HCT116 (cell line): ENCODE data around the gene MCUR1.
A peak's percentile ranks its signal among the peaks of the same experiment; 100 is the strongest.

ENCODE experiments used
- CEBPB ChIP-seq: IDR thresholded peaks from 2 replicates; pipeline ENCODE4 v1.6.1; 2012; ENCODE audit warnings: low read depth
- CTCF ChIP-seq, 3 experiments: fragments of 200-600 bp in 1 of 3; sonication (generic) in 1 of 3; IDR thresholded peaks in 2 of 3; conservative IDR thresholded peaks in 1 of 3; 2 replicates each; pipeline ENCODE4 v1.5.1; 2012 to 2017; ENCODE audit warnings: low read depth in 2 of 3, low read length in 2 of 3, antibody characterized with exemption in 1 of 3, borderline replicate concordance in 1 of 3, control low read depth in 1 of 3, mild to moderate bottlenecking in 1 of 3, mixed read lengths in 1 of 3, mixed run types in 1 of 3, moderate library complexity in 1 of 3; ENCODE audit not compliant: insufficient read depth in 1 of 3
- EGR1 ChIP-seq: IDR thresholded peaks from 2 replicates; pipeline ENCODE4 v1.6.1; 2012; ENCODE audit warnings: low read depth
- EZH2 ChIP-seq: fragments of 200-600 bp; sonication (generic); IDR thresholded peaks from 2 replicates; pipeline ENCODE4 v1.6.1; 2017; ENCODE audit warnings: antibody characterized with exemption, mixed run types
- EZH2phosphoT487 ChIP-seq: fragments of 200-600 bp; IDR thresholded peaks from 2 replicates; pipeline ENCODE4 v1.6.1; 2018; ENCODE audit warnings: antibody characterized with exemption, borderline replicate concordance
- POLR2A ChIP-seq: IDR thresholded peaks from 2 replicates; pipeline ENCODE4 v1.7.0; 2011; ENCODE audit warnings: borderline replicate concordance; ENCODE audit not compliant: insufficient read depth, insufficient read length; ENCODE audit errors: extremely low read depth
- POLR2AphosphoS5 ChIP-seq: IDR thresholded peaks from 2 replicates; pipeline ENCODE4 v1.6.1; 2011; ENCODE audit warnings: mild to moderate bottlenecking, low read depth, low read length, moderate library complexity
- RAD21 ChIP-seq: IDR thresholded peaks from 2 replicates; pipeline ENCODE4 v1.6.1; 2012; ENCODE audit warnings: low read depth, mild to moderate bottlenecking
- SIN3A ChIP-seq: IDR thresholded peaks from 2 replicates; pipeline ENCODE4 v1.6.1; 2012; ENCODE audit warnings: low read depth
- SP1 ChIP-seq: IDR thresholded peaks from 2 replicates; pipeline ENCODE4 v1.6.1; 2012; ENCODE audit warnings: low read depth
- ZFX ChIP-seq: fragments of 450-650 bp; IDR thresholded peaks from 2 replicates; pipeline ENCODE4 v1.6.1; 2017
- ZNF274 ChIP-seq: fragments of 200-500 bp; sonication (Bioruptor generic); IDR thresholded peaks from 2 replicates; pipeline ENCODE4 v1.6.1; 2014; ENCODE audit warnings: mild to moderate bottlenecking, low read depth, low read length, inconsistent platforms
- TF ChIP-seq, protein P1 (sequence below): IDR thresholded peaks from 2 replicates; pipeline ENCODE4 v1.6.1; 2011; ENCODE audit warnings: mild to moderate bottlenecking, low read length, moderate library complexity; ENCODE audit not compliant: insufficient replicate concordance; ENCODE audit errors: extremely low read depth

DNA sequence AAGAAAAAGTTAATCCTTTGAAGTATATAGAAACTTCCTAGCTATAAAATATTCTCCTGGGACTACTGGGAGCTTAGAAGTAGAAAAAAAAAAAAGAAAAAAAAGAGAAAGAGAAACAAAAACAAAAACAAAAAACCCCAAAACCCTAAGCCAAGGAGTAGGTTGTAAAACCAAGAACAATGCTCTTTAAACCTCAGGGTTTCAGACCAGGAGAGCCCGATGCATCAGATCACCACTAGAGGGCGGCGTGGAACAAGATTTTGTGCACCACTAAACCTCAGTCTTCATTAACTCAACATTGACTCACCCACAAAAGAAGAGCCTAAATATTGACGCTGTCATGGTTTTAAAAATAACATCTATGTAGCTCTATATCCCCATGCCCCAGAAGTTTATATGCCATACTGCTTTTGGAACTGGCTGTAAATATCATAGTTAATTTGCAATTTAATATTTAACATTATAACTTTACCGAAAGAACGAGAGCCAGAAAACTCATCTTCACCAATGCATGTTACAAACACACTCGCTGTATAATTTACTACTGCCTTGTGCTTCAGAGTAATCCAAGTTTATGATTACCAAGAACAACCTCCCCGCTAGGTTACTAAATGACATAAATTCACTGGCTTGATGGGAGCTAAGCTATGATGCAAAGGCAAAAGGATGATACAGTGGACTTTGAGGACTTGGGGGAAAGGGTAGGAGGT, 19.2 kb downstream of the MCUR1 start:
- TF ChIP-seq EZH2 (no peak), RAD21 (peak; percentile 81), CTCF (IDR thresholded peaks at IDR 0.05 in 2 of 3, conservative IDR thresholded peaks at IDR 0.05 in 1 of 3; ENCODE audit: borderline replicate concordance in 1 of 3, insufficient read depth in 1 of 3, low read depth in 2 of 3, low read length in 2 of 3) (peak; percentile 65 to 95 (median 88)), POLR2A (no peak), EGR1 (no peak), EZH2phosphoT487 (no peak), POLR2AphosphoS5 (no peak), ZNF274 (no peak), ZFX (no peak), SP1 (no peak), SIN3A (no peak), CEBPB (no peak)
- TF ChIP-seq, protein P1, sequence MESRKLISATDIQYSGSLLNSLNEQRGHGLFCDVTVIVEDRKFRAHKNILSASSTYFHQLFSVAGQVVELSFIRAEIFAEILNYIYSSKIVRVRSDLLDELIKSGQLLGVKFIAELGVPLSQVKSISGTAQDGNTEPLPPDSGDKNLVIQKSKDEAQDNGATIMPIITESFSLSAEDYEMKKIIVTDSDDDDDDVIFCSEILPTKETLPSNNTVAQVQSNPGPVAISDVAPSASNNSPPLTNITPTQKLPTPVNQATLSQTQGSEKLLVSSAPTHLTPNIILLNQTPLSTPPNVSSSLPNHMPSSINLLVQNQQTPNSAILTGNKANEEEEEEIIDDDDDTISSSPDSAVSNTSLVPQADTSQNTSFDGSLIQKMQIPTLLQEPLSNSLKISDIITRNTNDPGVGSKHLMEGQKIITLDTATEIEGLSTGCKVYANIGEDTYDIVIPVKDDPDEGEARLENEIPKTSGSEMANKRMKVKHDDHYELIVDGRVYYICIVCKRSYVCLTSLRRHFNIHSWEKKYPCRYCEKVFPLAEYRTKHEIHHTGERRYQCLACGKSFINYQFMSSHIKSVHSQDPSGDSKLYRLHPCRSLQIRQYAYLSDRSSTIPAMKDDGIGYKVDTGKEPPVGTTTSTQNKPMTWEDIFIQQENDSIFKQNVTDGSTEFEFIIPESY = no peak
